K562 (cell line): ENCODE measurements around the gene CCL13. TPM values are rescaled to one million over a fixed set of nuclear protein-coding genes. Genes with fewer than 3 reads are reported as not detected.

Experiments
- ATAC-seq: fragments of 200-7000 bp; cut with Tn5 transposase; 3 replicates; pipeline ENCODE4 v1.9.1; 2020; ENCODE audit warnings: moderate library complexity
- BruUV-seq: library from RNA; stranded (reverse); fragments of 400-500 nt; replicated peaks from 2 replicates; lab custom pipeline; 2021; lab: Mats Ljungman, UMichigan
- CTCF ChIA-PET: fragments of 300-600 bp; formaldehyde crosslinking; extraction: SDS; loops from one replicate; lab custom pipeline; 2021; ENCODE audit warnings: low intra/inter-chr PET ratio; lab: Yijun Ruan, JAX
- POLR2A ChIA-PET: fragments of 300-600, 350-650 bp; sonication (Branson Sonifier 250); formaldehyde crosslinking; extraction: SDS; loops from one replicate; lab custom pipeline; 2021; ENCODE audit warnings: antibody characterized with exemption, inconsistent platforms; lab: Yijun Ruan, JAX
- DNase-seq, 4 experiments: peaks; one replicate each; pipeline versions ENCODE4 v3.0.0 to v3.0.0-alpha.2; 2011 to 2018; ENCODE audit warnings: low spot score in 3 of 4, mixed read lengths in 3 of 4; ENCODE audit errors: extremely low read depth in 1 of 4
- FAIRE-seq: peaks from 2 replicates; lab custom pipeline; 2011; peaks lifted over from hg19 to GRCh38; lab: Jason Lieb, UNC
- H2AFZ ChIP-seq: 2 replicates; pipeline ENCODE4 v1.6.0; 2011; ENCODE audit warnings: low read depth, low read length, control low read depth, inconsistent platforms
- H3K27ac ChIP-seq: fragments of 200-600 bp; 3 replicates; pipeline ENCODE4 v1.8.0; 2011; ENCODE audit warnings: low read depth, mild to moderate bottlenecking, control low read depth, inconsistent platforms, low read length, moderate library complexity, mixed read lengths; ENCODE audit errors: extremely low read depth
- H3K27me3 ChIP-seq, 2 experiments: fragments of 300-600 bp in 1 of 2; 2 replicates in 1 of 2; 3 replicates in 1 of 2; pipeline versions ENCODE4 v1.6.0 to v1.8.0; 2011; ENCODE audit warnings: inconsistent platforms in 2 of 2, low read length in 2 of 2, mild to moderate bottlenecking in 1 of 2, mixed read lengths in 1 of 2, moderate library complexity in 1 of 2; ENCODE audit not compliant: control insufficient read depth in 2 of 2, insufficient read depth in 2 of 2
- H3K36me3 ChIP-seq: fragments of 300-600 bp; 3 replicates; pipeline ENCODE4 v1.8.0; 2011; ENCODE audit warnings: mild to moderate bottlenecking, low read length, inconsistent platforms; ENCODE audit not compliant: control insufficient read depth, insufficient read depth
- H3K4me1 ChIP-seq, 2 experiments: fragments of 200-600 bp in 1 of 2; replicated peaks in 1 of 2; 2 replicates in 1 of 2; 3 replicates in 1 of 2; pipeline versions ENCODE4 v1.5.1 to v1.8.0; 2011; ENCODE audit warnings: inconsistent platforms in 2 of 2, low read length in 2 of 2, mild to moderate bottlenecking in 1 of 2, mixed read lengths in 1 of 2, moderate library complexity in 1 of 2; ENCODE audit not compliant: control insufficient read depth in 2 of 2, insufficient read depth in 2 of 2
- H3K4me2 ChIP-seq: 2 replicates; pipeline ENCODE4 v1.6.1; 2011; ENCODE audit warnings: low read length, control low read depth, inconsistent platforms, mixed read lengths; ENCODE audit not compliant: insufficient read depth
- H3K4me3 ChIP-seq: fragments of 200-600 bp; sonication (generic), shearing (Covaris generic); 2 replicates; pipeline ENCODE4 v1.5.1; 2016; ENCODE audit warnings: control low read depth, inconsistent platforms
- H3K79me2 ChIP-seq: fragments of 200-600 bp; 3 replicates; pipeline ENCODE4 v1.8.0; 2011; ENCODE audit warnings: low read length, inconsistent platforms; ENCODE audit not compliant: control insufficient read depth, insufficient read depth
- H3K9ac ChIP-seq, 2 experiments: 2 replicates each; pipeline versions ENCODE4 v1.6.0 to v1.6.1; 2011; ENCODE audit warnings: low read depth in 2 of 2, low read length in 2 of 2, control low read depth in 1 of 2, inconsistent platforms in 1 of 2, mild to moderate bottlenecking in 1 of 2, mixed read lengths in 1 of 2; ENCODE audit not compliant: insufficient read depth in 1 of 2
- H3K9me1 ChIP-seq: one replicate; pipeline ENCODE4 v1.6.0; 2011; ENCODE audit warnings: inconsistent platforms, mild to moderate bottlenecking, low read length, moderate library complexity; ENCODE audit not compliant: control insufficient read depth, insufficient read depth
- H3K9me3 ChIP-seq: replicated peaks from 2 replicates; pipeline ENCODE4 v1.5.1; 2011; ENCODE audit warnings: low read depth, low read length, inconsistent platforms; ENCODE audit not compliant: control insufficient read depth, insufficient read depth
- H4K20me1 ChIP-seq: replicated peaks from 2 replicates; pipeline ENCODE4 v1.6.1; 2011; ENCODE audit warnings: low read length, inconsistent platforms, mixed read lengths; ENCODE audit not compliant: control insufficient read depth, insufficient read depth
- ASH1L ChIP-seq: fragments of 450-650 bp; IDR thresholded peaks from 2 replicates; pipeline ENCODE4 v1.6.1; 2018; ENCODE audit warnings: borderline replicate concordance, mild to moderate bottlenecking, low read depth; ENCODE audit not compliant: partially characterized antibody
- CBX8 ChIP-seq: fragments of 200-600 bp; sonication (generic); IDR thresholded peaks from 2 replicates; pipeline ENCODE4 v1.6.1; 2012; ENCODE audit warnings: borderline replicate concordance, mixed run types, low read depth, mild to moderate bottlenecking, moderate library complexity, mixed read lengths, low read length, control low read depth, inconsistent platforms; ENCODE audit not compliant: poor library complexity, severe bottlenecking; ENCODE audit errors: extremely low read depth
- FOXK2 ChIP-seq, 2 experiments: fragments of 450-650 bp; IDR thresholded peaks in 1 of 2; conservative IDR thresholded peaks in 1 of 2; 2 replicates each; pipeline ENCODE4 v1.6.1; 2016; ENCODE audit warnings: low read depth in 2 of 2, mild to moderate bottlenecking in 1 of 2
- MEF2D ChIP-seq: conservative IDR thresholded peaks from 2 replicates; pipeline ENCODE4 v1.6.1; 2016; ENCODE audit warnings: low read depth, missing genetic modification characterization, missing compliant biosample characterization
- MTA1 ChIP-seq: fragments of 450-650 bp; IDR thresholded peaks from 2 replicates; pipeline ENCODE4 v1.6.1; 2017; ENCODE audit warnings: borderline replicate concordance
- NCOA1 ChIP-seq: fragments of 450-650 bp; IDR thresholded peaks from 2 replicates; pipeline ENCODE4 v1.6.1; 2016; ENCODE audit warnings: low read depth
- NEUROD1 ChIP-seq: fragments of 150-350 bp; IDR thresholded peaks from 2 replicates; pipeline ENCODE4 v1.6.1; 2014; ENCODE audit warnings: borderline replicate concordance, low read length, low read depth; ENCODE audit not compliant: partially characterized antibody
- RFX1 ChIP-seq: fragments of 450-650 bp; IDR thresholded peaks from 2 replicates; pipeline ENCODE4 v1.6.1; 2016; ENCODE audit warnings: mild to moderate bottlenecking, moderate library complexity
- STAG1 ChIP-seq: sonication (generic); formaldehyde crosslinking; IDR thresholded peaks from 2 replicates; pipeline ENCODE4 v1.5.0; 2020; ENCODE audit warnings: missing genetic modification reagents, borderline replicate concordance
- TFAP4 ChIP-seq: sonication (generic); formaldehyde crosslinking; IDR thresholded peaks from 2 replicates; pipeline ENCODE4 v1.8.0; 2022; ENCODE audit warnings: missing genetic modification reagents, mild to moderate bottlenecking, moderate library complexity, borderline replicate concordance
- TGIF2 ChIP-seq: sonication (generic); formaldehyde crosslinking; IDR thresholded peaks from 2 replicates; pipeline ENCODE4 v1.8.1; 2022; ENCODE audit warnings: mild to moderate bottlenecking, missing genetic modification reagents, moderate library complexity
- TRIM28 ChIP-seq: fragments of 450-650 bp; IDR thresholded peaks from 2 replicates; pipeline ENCODE4 v1.6.1; 2017
- ZC3H8 ChIP-seq: fragments of 450-650 bp; IDR thresholded peaks from 2 replicates; pipeline ENCODE4 v1.6.1; 2017
- ZNF316 ChIP-seq: fragments of 450-650 bp; IDR thresholded peaks from 2 replicates; pipeline ENCODE4 v1.6.1; 2016
- ZNF76 ChIP-seq: fragments of 250-450 bp; sonication (Bioruptor Pico); IDR thresholded peaks from 2 replicates; pipeline ENCODE4 v1.4.0; 2020; ENCODE audit warnings: mild to moderate bottlenecking, moderate library complexity, borderline replicate concordance
- in situ Hi-C: fragments of 300-500 bp; cut with MboI; formaldehyde crosslinking; loops from 4 replicates; pipeline ENCODE4 v1.15.0; 2018; ENCODE audit warnings: inconsistent platforms, mixed read lengths
- intact Hi-C: fragments of 100-400 bp; cut with micrococcal nuclease; formaldehyde crosslinking; loops from 2 replicates; pipeline ENCODE4 v1.14.2; 2022
- polyA plus RNA-seq, 8 experiments: library from polyadenylated mRNA; depleted of rRNA in 4 of 8; stranded (reverse) in 5 of 8; unstranded in 3 of 8; fragments of >200 nt; fragmentation: Nextera tagmentation in 2 of 8; fragmentation: Illumina TruSeq in 1 of 8; extraction: Ambion mirVana in 2 of 8; extraction: Trizol in 1 of 8; gene quantifications; 2 replicates each; pipeline versions ENCODE4 v1.2.1 to v1.2.3, GENCODE V29; 2011 to 2014; ENCODE audit warnings: inconsistent platforms in 1 of 8, missing spikeins in 1 of 8
- total RNA-seq, 7 experiments: library from RNA; depleted of rRNA in 6 of 7; stranded (reverse); fragments of >200 nt in 6 of 7; fragmentation: Illumina TruSeq in 2 of 7; extraction: Trizol in 2 of 7; gene quantifications; 2 replicates each; pipeline versions ENCODE4 v1.2.1 to v1.2.3, GENCODE V29; 2011 to 2021; ENCODE audit warnings: low replicate concordance in 1 of 7
- TF ChIP-seq, protein P1 (sequence below): fragments of 250-450 bp; sonication (Bioruptor Pico); IDR thresholded peaks from 2 replicates; pipeline ENCODE4 v1.5.0; 2022; ENCODE audit warnings: mild to moderate bottlenecking
- TF ChIP-seq, protein P2 (sequence below), 2 experiments: fragments of 450-650 bp in 1 of 2; sonication (generic) in 1 of 2; formaldehyde crosslinking in 1 of 2; IDR thresholded peaks in 1 of 2; conservative IDR thresholded peaks in 1 of 2; 2 replicates each; pipeline versions ENCODE4 v1.6.1 to v1.8.1; 2016 to 2023; ENCODE audit warnings: mild to moderate bottlenecking in 2 of 2, moderate library complexity in 2 of 2, inconsistent platforms in 1 of 2, missing genetic modification reagents in 1 of 2

Gene CCL13
- total and polyA plus RNA-seq, 9 of the 15 experiments (the other 6 are each of a cell fraction or from before 2014, with no cell fraction given), result not detected

- H2AFZ ChIP-seq, result no peak overlapping the region
- BruUV-seq, result no TSS peak
- no peaks in the 10 kb centered on the region for H4K20me1 ChIP-seq
- intact Hi-C loops, result no loop called here
- DNase-seq, result no peak
- no peaks in the 10 kb centered on the region; a peak in 1 of 5 replicates for H3K27me3 ChIP-seq
- H3K36me3 ChIP-seq, result no peaks in the 10 kb centered on the region
- no peak overlapping the region for H3K4me2 ChIP-seq
- no peaks in the 10 kb centered on the region for H3K9me1 ChIP-seq
- POLR2A ChIA-PET, result interaction anchor here (1.1 kb wide), 1 partner anchor 99 kb away, joined by 4 read pairs; the partner anchor contains the start of gene CCL2
- ATAC-seq, result no peak
- H3K79me2 ChIP-seq, result no peaks in the 10 kb centered on the region
- no peaks in the 10 kb centered on the region for H3K4me1 ChIP-seq
- CTCF ChIA-PET, result interaction anchor here (10.2 kb wide), 1 partner anchor 155 kb away, joined by 214 read pairs; no protein-coding TSS in a partner anchor
- H3K9ac ChIP-seq, result no peak overlapping the region
- no peak overlapping the region for H3K4me3 ChIP-seq
- H3K27ac ChIP-seq, result no peak overlapping the region
- FAIRE-seq, result no peak
- H3K9me3 ChIP-seq, result no peaks in the 10 kb centered on the region
- TF ChIP-seq NEUROD1, result no peak
- no peak for TF ChIP-seq CBX8
- TF ChIP-seq STAG1 (CRISPR knock-in tag), result no peak
- TF ChIP-seq ZNF76 (CRISPR knock-in tag), result no peak
- no peak for TF ChIP-seq FOXK2 (conservative IDR thresholded peaks at IDR 0.05 in 1 of 2, IDR thresholded peaks at IDR 0.05 in 1 of 2; ENCODE audit: low read depth in 2 of 2)
- no peak for TF ChIP-seq NCOA1
- no peak for TF ChIP-seq RFX1
- TF ChIP-seq TFAP4 (CRISPR knock-in tag), result no peak
- TF ChIP-seq, protein P1, sequence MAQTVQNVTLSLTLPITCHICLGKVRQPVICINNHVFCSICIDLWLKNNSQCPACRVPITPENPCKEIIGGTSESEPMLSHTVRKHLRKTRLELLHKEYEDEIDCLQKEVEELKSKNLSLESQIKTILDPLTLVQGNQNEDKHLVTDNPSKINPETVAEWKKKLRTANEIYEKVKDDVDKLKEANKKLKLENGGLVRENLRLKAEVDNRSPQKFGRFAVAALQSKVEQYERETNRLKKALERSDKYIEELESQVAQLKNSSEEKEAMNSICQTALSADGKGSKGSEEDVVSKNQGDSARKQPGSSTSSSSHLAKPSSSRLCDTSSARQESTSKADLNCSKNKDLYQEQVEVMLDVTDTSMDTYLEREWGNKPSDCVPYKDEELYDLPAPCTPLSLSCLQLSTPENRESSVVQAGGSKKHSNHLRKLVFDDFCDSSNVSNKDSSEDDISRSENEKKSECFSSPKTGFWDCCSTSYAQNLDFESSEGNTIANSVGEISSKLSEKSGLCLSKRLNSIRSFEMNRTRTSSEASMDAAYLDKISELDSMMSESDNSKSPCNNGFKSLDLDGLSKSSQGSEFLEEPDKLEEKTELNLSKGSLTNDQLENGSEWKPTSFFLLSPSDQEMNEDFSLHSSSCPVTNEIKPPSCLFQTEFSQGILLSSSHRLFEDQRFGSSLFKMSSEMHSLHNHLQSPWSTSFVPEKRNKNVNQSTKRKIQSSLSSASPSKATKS, result no peak
- no peak for TF ChIP-seq TGIF2
- TF ChIP-seq, protein P2, sequence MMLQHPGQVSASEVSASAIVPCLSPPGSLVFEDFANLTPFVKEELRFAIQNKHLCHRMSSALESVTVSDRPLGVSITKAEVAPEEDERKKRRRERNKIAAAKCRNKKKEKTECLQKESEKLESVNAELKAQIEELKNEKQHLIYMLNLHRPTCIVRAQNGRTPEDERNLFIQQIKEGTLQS (IDR thresholded peaks at IDR 0.05), result no peak
- TF ChIP-seq, protein P2 (CRISPR knock-in tag; conservative IDR thresholded peaks at IDR 0.05), result no peak
- no peak for TF ChIP-seq ZC3H8
- no peak for TF ChIP-seq ASH1L
- no peak for TF ChIP-seq MTA1
- no peak for TF ChIP-seq MEF2D
- TF ChIP-seq TRIM28, result no peak
- TF ChIP-seq ZNF316, result no peak
- in situ Hi-C loops, result no loop called here
Measured at GRCh38 chr17:34354637-34355036, 1.6 kb upstream of the CCL13 start.
